Activated T-helper 1 cell treated with anti-CD3 and anti-CD28 coated beads, Interleukin-2, amount 50 U/mL, for 16 hours (primary cell): ENCODE data around the gene RNPS1.

Experiments used
- DNase-seq, 2 donors: peaks; one replicate each; pipeline ENCODE4 v3.0.0-alpha.2; 2020; ENCODE audit warnings: low read depth in 1 of 2, low spot score in 1 of 2

RNPS1 gene

DNA sequence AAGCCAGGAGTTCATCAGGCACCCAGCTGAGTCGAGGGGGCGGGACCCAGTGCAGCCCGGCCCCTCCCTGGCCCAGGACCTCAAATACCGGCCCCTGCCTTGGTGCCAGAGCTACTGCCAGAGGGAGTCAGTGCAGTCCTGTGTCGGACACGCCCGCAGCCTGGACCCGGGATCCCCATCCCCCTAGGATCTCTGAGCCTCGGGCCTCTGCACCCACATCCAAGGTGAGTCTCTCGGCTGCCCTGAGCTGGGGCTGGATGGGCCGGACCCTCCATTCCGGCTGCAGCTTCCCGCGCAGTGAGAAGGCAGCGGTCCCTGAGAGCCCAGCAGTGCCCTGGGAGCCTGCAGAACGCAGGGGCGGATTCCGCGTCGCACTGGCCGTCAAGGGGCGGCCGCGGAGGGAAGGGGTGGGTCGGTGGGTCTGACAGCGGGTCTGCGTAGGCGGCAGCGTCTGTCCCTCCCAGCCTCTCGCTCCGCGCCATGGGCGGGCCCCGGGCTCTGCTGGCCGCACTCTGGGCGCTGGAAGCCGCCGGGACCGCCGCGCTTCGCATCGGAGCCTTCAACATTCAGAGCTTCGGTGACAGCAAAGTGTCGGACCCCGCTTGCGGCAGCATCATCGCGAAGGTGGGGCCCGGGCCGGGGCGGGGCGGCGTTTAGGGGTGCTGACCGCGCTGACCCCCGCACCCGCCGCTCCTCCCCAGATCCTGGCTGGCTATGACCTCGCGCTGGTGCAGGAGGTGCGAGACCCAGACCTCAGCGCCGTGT lies 31.4 kb downstream of the RNPS1 start, which contains the start of gene DNASE1L2:
Gene DNASE1L2 (plus strand): TSS at position 108 of the 765 bp plus-strand sequence. CDS start 373 bp downstream, at position 481.
- DNase-seq = no peak

DNA sequence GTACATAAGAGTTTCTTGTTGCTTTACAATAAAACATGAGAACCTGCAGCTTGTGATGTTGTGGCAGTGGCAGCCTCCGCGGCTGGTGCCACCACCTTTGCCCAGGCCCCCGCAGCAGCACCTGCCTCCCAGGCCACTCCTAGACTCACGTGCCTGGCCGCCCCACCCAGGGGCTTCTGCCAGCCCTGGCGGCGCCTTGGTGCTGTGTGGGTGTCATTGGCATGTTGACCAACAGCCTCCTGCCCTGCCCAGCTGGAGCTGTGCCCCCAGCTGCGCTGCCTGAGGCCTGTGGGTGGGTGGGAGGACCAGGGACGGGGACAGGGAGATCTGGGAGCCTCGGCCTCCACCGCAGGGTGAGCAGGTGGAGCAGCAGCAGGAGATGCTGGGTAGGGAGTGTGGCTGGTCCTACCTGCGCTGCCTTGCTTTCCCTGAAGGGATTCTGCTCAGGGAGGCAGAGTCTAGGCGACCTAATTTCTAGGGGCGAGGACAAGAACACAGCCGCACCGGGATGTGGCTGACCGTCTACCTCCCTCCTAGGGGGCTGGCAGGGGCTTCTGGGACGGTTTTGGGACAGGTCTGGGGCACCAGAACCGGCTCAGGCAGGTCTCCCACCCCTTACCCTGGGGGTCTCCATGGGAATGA lies 32.1 kb downstream of the RNPS1 start:
- DNase-seq = no peak

DNA sequence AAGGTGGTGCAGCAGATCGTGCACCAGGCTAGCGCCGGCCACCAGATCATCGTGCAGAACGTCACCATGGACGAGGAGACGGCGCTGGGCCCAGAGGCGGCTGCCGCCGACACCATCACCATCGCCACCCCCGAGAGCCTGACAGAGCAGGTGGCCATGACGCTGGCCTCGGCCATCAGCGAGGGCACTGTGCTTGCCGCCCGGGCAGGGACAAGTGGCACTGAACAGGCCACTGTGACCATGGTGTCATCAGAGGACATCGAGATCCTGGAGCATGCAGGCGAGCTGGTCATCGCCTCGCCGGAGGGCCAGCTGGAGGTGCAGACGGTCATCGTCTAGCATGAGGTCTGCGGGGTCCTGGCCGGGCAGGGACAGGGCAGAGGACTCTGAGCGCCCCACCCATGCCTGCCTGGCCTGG lies 32.7 kb downstream of the RNPS1 start:
- DNase-seq = no peak

DNA sequence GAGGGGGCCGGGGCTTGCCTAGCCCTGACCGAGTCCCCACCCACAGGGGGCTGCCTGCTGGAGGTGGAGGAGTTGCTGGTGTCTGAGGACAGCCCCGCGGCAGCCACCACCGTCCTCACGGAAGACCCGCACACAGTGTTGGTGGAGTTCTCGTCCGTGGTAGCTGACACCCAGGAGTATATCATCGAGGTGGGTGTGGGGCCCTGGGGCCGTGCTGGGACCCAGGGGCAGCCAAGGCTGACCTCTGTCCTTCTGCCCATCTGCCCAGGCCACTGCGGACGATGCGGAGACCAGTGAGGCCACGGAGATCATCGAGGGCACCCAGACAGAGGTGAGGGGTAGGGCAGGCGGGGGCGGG lies 33.1 kb downstream of the RNPS1 start:
- no peak for DNase-seq

DNA sequence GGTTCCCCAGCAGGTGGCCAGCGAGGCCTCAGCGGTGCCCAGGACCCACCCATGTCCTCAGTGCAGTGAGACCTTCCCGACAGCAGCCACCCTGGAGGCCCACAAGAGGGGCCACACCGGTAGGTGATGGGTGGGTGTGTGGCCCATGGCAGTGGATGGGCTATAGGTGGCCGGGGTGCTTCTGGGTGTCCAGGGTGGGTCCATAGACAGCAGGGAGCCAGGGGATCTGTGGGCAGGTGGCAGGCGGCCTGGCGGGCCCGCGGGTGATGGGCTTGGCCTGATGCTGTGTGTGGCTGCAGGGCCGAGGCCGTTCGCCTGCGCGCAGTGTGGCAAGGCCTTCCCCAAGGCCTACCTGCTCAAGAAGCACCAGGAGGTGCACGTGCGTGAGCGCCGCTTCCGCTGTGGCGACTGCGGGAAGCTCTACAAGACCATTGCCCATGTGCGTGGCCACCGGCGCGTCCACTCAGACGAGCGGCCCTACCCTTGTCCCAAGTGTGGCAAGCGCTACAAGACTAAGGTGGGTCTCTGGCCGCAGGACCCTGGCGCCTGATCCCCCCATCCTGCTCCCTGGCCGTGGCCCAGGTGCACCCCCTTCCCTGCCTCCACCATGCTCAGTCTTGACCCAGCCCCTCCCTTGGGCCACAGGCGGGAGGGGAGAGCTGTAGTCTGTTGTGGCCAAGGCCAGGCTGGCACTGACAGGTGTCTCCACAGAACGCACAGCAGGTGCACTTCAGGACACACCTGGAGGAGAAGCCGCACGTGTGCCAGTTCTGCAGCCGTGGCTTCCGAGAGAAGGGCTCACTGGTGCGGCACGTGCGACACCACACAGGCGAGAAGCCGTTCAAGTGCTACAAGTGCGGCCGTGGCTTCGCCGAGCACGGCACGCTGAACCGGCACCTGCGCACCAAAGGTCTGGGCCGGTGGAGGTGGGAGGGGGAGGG lies 33.8 kb downstream of the RNPS1 start:
- DNase-seq = no peak

DNA sequence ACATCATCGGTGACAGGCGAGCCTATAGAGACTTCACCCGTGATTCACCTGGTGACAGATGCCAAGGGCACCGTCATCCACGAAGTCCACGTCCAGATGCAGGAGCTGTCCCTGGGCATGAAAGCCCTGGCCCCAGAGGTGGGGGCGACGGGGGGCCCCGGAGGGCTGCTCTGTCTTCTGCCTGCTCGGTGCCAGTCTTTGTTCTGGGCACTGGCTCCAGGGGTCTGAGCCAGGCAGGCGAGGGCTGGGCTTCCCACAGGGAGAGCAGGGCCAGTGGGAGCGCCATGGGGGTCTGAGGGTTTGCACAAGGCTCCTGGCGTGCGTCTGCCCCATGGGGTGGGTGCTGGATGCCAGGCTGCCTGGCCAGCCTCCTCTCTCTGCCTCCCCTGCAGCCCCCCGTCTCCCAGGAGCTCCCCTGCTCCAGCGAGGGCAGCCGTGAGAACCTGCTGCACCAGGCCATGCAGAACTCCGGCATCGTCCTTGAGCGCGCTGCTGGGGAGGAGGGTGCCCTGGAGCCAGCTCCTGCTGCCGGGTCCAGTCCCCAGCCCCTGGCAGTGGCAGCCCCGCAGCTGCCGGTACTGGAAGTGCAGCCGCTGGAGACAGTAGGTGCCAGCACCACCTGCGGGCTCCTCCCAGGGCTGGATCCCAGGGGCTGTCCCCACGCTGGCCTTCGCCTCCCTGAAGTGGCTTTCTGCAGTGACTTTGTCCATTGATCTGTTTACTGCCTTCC lies 34.7 kb downstream of the RNPS1 start:
- DNase-seq = no peak

DNA sequence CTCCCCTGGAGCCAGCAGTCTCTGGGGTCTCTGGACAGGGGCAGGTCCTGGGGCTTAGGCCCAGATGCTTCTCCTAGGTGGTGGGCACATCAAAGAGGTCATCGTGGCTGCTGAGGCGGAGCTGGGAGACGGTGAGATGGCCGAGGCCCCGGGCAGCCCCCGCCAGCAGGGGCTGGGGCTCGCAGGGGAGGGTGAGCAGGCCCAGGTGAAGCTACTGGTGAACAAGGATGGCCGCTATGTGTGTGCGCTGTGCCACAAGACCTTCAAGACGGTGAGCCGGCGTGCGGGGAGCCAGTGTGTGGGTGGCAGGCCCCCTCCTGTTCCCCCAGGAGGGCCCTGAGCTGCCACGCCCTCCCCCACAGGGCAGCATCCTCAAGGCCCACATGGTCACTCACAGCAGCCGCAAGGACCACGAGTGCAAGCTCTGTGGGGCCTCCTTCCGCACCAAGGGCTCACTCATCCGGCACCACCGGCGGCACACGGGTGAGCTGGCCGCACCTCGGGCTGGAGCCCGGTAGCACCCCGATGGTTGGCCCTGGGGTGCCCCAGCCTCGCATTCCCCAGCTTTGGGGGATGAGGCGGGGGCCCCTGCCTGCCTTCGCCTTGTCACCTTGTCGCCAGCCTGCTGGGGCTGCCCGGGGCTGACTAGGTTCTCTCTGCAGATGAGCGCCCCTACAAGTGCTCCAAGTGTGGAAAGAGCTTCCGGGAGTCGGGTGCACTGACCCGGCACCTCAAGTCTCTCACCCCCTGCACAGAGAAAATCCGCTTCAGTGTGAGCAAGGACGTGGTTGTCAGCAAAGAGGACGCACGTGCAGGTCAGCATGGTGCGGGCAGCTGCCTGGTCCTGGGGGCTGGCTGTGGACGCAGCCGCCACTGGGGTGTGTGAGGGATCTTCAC lies 35.6 kb downstream of the RNPS1 start:
- DNase-seq = no peak

DNA sequence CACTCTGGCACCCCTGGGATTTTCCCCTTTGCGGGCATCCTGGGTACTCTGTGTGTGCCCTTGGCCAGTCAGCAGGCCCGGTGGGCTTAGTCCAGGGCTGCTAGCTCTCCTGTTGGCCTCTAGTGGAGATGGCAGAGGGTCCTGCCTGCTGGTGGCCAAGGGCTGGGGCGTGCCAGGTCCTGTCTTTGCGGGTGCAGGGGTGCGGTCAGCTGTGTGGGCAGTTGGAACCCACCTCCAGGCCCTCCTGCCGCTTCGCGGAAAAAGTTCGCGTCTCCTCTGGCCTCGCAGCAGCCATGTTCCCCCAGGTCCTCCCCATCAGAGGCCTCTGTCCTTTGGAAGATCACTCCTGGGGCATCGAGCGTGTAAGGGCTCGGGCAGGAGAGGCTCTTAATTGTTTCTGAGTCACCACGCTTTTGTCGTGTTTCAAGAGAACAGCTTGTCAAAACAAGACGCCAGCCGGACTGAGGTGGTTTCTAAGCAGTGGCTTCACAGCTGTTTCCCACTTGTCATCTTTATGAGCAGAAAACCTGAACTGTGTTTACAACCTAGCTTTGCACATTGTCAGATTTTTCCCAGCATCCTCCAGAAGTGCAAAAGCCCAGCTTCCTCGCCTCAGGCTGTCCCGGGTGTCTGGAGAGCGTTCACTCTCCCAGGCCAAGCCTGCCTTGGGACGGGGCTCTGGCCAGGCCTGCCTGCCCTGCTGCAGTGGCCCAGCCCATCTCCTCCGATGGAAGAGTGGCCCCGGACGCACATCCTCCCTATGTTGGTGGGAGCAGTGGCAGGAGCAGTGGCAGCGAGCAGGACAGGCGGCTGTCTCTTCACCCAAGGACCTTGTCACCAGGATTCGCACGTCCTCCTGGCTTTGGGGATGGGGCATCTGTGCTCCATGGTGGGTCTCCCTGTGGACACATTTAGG lies 36.7 kb downstream of the RNPS1 start:
- no peak for DNase-seq

DNA sequence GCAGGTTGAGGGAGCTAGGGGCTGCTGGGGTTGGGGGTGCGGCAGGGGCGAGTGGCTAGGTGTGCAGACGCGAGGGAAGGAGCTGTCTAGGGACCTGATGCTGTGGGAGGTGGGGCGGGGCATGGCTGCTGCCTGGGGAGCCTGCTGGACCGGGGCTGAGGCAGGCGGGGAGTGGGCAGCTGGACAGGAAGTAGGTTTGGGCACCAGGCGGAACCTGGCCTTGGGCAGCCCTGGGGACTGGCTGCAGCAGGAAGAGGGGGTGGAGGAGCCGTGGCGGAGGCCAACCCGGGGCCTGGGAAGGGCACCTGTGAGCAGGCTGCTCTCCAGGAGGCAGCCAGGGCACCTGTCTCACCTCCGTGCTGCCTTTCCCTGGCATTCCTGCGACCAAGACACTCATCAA lies 37.5 kb downstream of the RNPS1 start:
- DNase-seq = no peak

DNA sequence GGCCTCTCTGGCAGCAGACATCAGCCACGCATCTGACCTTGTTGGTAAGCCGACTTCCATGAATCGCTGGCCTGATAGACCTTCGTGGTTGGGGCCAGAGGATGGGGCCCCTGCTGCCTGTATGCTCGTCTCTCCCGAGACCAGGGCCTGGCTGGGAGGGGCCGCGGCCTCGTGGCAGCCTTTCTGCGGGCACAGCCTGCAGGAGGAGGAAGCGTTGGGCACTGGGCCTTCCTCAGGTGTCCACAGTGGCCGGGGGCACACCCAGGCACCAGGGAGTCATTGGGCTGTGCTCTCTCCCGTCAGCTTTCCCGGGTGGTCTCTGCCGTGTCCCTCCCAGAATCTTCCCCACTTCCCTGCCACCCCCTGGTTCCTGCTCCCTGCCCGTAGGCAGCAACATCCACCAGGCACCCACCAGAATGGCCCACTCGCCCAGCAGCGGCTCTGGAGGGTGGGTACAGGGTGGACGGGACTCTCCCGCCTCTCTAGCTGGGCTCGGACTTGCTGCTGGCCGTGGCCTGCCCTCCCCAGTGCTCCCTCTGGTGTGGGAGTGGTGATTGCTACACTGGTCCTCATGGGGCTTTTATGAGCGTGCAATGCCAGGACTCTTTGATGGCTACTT lies 38.2 kb downstream of the RNPS1 start:
- DNase-seq = no peak

DNA sequence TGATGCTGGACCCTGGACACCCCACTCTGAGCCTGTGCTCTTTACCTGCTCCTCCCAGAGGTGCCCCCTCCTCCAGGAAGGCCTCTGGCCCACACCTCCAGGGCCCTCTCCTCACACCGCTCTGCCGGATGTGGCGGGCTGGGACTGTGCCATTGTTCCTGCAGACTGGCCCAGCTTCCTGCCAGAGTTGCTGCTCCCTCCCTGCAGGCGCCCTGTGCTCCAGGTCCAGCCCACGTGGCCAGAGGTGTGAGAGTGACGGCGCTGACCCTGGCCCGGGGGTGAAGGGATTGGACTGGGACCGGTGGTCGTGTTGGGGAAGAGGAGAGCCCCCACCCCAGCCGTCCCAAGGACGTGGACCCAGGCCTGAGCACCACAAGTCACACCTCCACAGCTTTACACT lies 38.8 kb downstream of the RNPS1 start:
- DNase-seq = no peak

DNA sequence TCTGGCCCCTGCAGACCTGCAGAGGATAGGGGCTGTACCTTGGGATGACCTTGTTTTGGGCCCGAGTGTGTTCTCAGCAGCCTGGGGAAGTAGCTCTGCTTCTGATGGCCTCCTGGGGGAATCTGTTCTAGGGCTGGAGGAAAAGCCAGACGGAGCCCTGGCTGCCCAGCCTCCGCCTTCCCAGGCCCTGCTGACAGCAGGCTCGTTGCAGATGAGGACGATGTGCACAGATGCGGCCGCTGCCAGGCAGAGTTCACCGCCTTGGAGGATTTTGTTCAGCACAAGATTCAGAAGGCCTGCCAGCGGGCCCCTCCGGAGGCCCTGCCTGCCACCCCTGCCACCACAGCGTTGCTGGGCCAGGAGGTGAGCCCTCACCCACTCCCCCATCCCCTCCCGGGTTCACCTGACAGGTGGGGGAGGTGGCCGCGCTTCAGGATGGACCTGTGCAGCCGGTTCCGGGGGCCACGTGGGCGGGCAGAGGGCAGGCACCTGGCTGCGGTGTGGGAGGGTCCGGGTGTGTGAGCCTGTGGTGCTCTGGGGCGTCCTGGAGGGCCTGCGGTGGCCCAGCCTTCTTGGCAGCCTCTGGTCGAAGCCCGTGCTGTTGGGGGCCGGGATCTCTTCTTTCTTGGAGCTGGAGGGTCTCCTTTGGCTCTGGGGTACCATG lies 39.6 kb downstream of the RNPS1 start:
- no peak for DNase-seq

DNA sequence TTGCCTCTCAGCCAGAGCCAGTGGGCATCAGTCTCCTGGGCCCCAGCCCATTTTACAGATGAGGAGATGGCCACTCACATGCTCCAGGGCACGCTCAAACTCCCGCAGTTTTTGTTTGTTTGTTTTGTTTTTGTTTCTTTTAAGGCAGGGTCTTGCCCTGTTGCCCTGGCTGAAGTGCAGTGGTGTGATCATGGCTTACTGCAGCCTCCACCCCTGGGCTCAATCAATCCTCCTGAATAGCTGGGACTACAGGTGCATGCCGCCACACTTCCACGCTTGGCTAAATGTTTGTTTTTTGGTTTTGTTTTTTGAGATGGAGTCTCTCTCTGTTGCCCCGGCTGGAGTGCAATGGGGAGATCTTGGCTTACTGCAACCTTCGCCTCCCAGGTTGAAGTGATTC lies 41.0 kb downstream of the RNPS1 start:
- no peak for DNase-seq

DNA sequence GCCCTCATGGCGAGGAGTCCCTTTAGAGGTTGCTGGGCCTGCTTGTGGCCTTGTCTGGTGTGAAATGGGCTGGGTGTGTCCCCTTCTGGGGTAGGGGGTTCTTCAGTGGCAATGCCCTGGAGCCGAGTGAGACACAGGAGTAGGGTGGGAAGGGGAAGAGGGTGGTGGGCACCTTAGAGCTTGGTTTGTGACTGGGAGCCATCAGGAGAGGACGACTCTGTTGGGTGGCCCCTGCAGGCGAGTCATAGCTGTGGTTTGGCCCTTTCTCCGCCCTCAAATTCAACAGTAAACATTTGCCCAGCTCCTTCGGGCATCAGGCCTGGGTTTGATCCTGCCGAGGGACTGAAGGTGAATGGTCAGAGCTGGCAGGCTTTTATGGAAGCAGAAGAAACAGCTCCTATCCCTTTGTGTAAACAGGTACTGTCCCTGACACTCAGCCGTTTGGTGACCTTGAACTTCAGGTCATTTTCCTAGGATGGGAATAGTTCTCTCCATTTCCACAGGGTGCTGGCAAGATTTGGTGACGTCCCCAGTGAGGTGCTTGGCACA lies 41.6 kb downstream of the RNPS1 start:
- DNase-seq = no peak

DNA sequence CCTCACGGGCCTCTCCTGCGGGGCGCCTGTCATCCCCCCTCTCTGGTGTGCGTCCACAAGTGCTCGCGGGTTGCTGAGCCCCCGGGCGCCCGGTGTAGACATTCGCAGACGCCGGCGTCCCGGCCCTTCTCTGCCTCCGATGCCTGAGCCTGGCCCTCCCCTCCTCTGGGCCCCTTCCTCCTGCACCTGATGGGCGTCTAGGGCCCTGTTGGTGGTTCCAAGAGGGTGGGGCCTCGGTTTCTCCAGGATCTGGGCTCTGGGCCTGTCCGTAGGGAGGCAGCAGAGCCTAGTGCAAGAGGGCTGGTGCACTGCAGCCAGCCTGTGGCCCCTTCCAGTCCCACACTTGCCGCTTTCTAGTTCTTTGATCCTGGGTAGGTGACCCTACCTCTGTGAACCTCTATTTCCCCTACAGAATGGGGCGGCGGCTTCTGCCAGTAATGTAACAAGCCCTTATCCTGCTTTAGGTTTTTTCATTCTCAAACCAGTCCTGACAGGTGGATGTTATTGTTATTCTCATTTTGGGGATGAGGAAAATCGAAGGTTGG lies 43.9 kb downstream of the RNPS1 start:
- DNase-seq = peak in 1 of 2 donors; percentile 14

DNA sequence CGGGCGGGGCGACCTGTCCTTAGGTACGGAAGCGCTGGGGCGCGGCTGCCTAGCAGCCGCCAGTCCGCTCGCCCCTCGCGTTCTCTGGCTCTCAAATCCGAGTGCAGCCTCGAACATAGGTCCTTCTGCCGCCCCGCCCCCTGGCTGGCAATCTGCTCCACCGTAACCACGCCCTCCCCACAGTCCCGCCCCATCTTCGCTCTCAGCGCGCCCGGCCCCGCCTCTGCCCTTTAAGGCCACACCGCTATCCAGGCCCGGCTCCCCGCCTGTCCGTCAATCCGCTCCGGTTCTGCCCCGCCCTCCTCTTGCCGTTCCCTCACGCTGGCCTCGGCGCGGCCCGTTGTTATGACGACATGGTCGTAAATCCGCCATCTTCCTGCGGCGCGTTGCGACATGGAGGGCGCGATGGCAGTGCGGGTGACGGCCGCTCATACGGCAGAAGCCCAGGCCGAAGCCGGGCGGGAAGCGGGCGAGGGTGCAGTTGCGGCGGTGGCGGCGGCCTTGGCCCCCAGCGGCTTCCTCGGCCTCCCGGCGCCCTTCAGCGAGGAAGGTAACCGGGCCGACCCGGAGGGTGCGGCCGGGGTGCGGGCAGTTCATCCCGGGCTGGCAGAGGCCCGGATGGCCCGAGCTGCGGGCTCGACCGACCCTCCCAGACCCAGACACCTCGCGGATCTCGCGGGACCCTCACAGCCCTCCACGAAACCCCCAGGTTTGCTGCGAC lies 44.5 kb downstream of the RNPS1 start, which contains the start of gene E4F1:
Gene E4F1 (plus strand): TSS at position 371 of the 721 bp plus-strand sequence. CDS start 23 bp downstream, at position 394.
- peak; percentile 98 to 99 for DNase-seq

DNA sequence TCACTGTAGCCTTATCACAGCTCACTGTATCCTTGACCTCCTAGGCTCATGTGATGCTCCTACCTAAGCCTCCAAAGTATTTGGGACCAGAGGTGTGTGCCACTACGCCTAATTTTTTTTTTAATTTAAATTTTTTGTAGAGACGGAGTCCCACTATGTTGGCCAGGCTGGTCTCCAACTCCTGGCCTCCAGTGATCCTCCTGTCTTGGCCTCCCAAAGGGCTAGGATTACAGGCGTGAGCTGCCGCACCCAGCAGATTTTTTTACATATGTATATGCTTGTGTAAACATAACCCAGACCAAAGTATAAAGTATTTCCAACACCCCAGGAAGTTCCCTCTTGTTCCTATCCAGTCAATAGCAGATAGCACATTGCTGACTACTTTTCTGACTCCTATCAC lies 51.6 kb downstream of the RNPS1 start:
- DNase-seq = no peak
